Left lung (tissue), 14 donors: Measurements from ENCODE around the gene LMO2. TPM values are rescaled to one million over a fixed set of nuclear protein-coding genes. Genes with fewer than 3 reads are reported as not detected.

Experiments
- ATAC-seq: fragments of 200-7000 bp; cut with Tn5 transposase; one replicate; pipeline ENCODE4 v1.9.1; 2020; ENCODE audit warnings: moderate library complexity
- DNase-seq, 4 donors: peaks; one replicate each; pipeline ENCODE4 v3.0.0-alpha.2; 2013 to 2020
- H3K27ac ChIP-seq, 2 donors: fragments of 200-600 bp; sonication (generic) in 1 of 2; one replicate each; pipeline versions ENCODE4 v1.5.0 to v1.8.0; 2020 to 2021
- H3K27me3 ChIP-seq, 2 donors: fragments of 200-600 bp; sonication (generic) in 1 of 2; one replicate each; pipeline versions ENCODE4 v1.5.0 to v1.8.0; 2020 to 2021
- H3K36me3 ChIP-seq, 2 donors: fragments of 200-600 bp; sonication (generic) in 1 of 2; one replicate each; pipeline versions ENCODE4 v1.5.0 to v1.8.0; 2020 to 2021
- H3K4me1 ChIP-seq, 2 donors: fragments of 200-600 bp; one replicate each; pipeline ENCODE4 v1.8.0; 2021
- H3K4me3 ChIP-seq, 2 donors: fragments of 200-600 bp; sonication (generic) in 1 of 2; one replicate each; pipeline versions ENCODE4 v1.5.0 to v1.8.0; 2020 to 2021; ENCODE audit warnings: mild to moderate bottlenecking in 1 of 2
- H3K9me3 ChIP-seq, 2 donors: fragments of 200-600 bp; sonication (generic) in 1 of 2; one replicate each; pipeline versions ENCODE4 v1.5.0 to v1.8.0; 2020 to 2021
- CTCF ChIP-seq, 2 donors: fragments of 200-600 bp; sonication (generic) in 1 of 2; IDR thresholded peaks; one replicate each; pipeline versions ENCODE4 v1.5.0 to v1.8.0; 2021; ENCODE audit warnings: antibody characterized with exemption in 2 of 2
- intact Hi-C, 2 donors: fragments of 100-400 bp; cut with DNase I; formaldehyde crosslinking; loops; one replicate each; pipeline versions ENCODE4 v1.11.2 to v1.14.2; 2022
- long read RNA-seq, 12 donors: library from polyadenylated mRNA in 2 of 12; unstranded in 2 of 12; transcript quantifications; one replicate each; pipeline ENCODE4 v2.0.0 and lab custom pipeline, GENCODE V29; 2019 to 2026
- polyA plus RNA-seq, 6 donors: library from polyadenylated mRNA; unstranded; fragments of 120-200 nt; gene quantifications; one replicate each; pipeline ENCODE4 v1.2.1, GENCODE V29; 2013; ENCODE audit not compliant: insufficient read length in 6 of 6
- total RNA-seq, 2 donors: library from RNA; stranded (reverse); fragmentation: NEBNext Ultra II Directional; extraction: Animal tissue kit (Norgen Biotek cat#: 25700); gene quantifications; one replicate each; pipeline ENCODE4 v1.2.1, GENCODE V29; 2021
- donor health status: DM: no; HTN: yes; CAD: no.
- donor health status: DM: no; HTN: no; CAD: no.

The LMO2 gene
- 10 to 100 TPM; 27.8 to 42.0 TPM for total RNA-seq
- polyA plus RNA-seq = 10 to 100 TPM; 35.9 to 48.3 (median 43.8) TPM
- long read RNA-seq, donor 1, transcript LMO2-204 (2 exons, 1,550 nt) = minor isoform, 8 of 32 reads
- long read RNA-seq, donor 1, transcript LMO2-202 (3 exons, 1,687 nt) = major isoform, 17 of 32 reads
- long read RNA-seq, donor 1, partial matches to known transcripts = 0 of 32 reads
- long read RNA-seq, donor 1, other reads (novel, unspliced or antisense) = 7 of 32 reads
- long read RNA-seq, donor 2, transcript LMO2-202 (3 exons, 1,687 nt) = major isoform, 16 of 26 reads
- long read RNA-seq, donor 2, partial matches to known transcripts = 0 of 26 reads
- long read RNA-seq, donor 2, other reads (novel, unspliced or antisense) = 6 of 26 reads
- long read RNA-seq, donor 3, transcript LMO2-202 (3 exons, 1,687 nt) = major isoform, 13 of 33 reads
- long read RNA-seq, donor 3, partial matches to known transcripts = 12 of 33 reads
- long read RNA-seq, donor 3, other reads (novel, unspliced or antisense) = 7 of 33 reads
- long read RNA-seq, donor 4 = 0 reads
- long read RNA-seq, donor 5, transcript LMO2-202 (3 exons, 1,687 nt) = major isoform, 17 of 29 reads
- long read RNA-seq, donor 5, partial matches to known transcripts = 0 of 29 reads
- long read RNA-seq, donor 5, other reads (novel, unspliced or antisense) = 8 of 29 reads
- long read RNA-seq, donor 6, transcript LMO2-202 (3 exons, 1,687 nt) = major isoform, 13 of 37 reads
- long read RNA-seq, donor 6, partial matches to known transcripts = 22 of 37 reads
- long read RNA-seq, donor 6, other reads (novel, unspliced or antisense) = 0 of 37 reads
- long read RNA-seq, donor 7, transcript LMO2-202 (3 exons, 1,687 nt) = major isoform, 12 of 16 reads
- long read RNA-seq, donor 7, partial matches to known transcripts = 0 of 16 reads
- long read RNA-seq, donor 7, other reads (novel, unspliced or antisense) = 0 of 16 reads
- long read RNA-seq, donor 8, transcript LMO2-202 (3 exons, 1,687 nt) = major isoform, 18 of 25 reads
- long read RNA-seq, donor 8, partial matches to known transcripts = 0 of 25 reads
- long read RNA-seq, donor 8, other reads (novel, unspliced or antisense) = 6 of 25 reads
- long read RNA-seq, donor 9 = 0 reads
- long read RNA-seq, donor 10, partial matches to known transcripts = 0 of 5 reads
- long read RNA-seq, donor 10, other reads (novel, unspliced or antisense) = 3 of 5 reads
- long read RNA-seq, donor 11, transcript LMO2-202 (3 exons, 1,687 nt) = major isoform, 16 of 45 reads
- long read RNA-seq, donor 11, transcript LMO2-204 (2 exons, 1,550 nt) = minor isoform, 9 of 45 reads
- long read RNA-seq, donor 11, partial matches to known transcripts = 8 of 45 reads
- long read RNA-seq, donor 11, other reads (novel, unspliced or antisense) = 12 of 45 reads
- long read RNA-seq, donor 12, transcript LMO2-202 (3 exons, 1,687 nt) = major isoform, 13 of 23 reads
- long read RNA-seq, donor 12, partial matches to known transcripts = 0 of 23 reads
- long read RNA-seq, donor 12, other reads (novel, unspliced or antisense) = 8 of 23 reads

- Histone ChIP-seq H3K9me3 (no peaks in the 10 kb centered on the region), H3K27ac (peak within 1 kb of the TSS in 1 of 2 donors; percentile 92), H3K4me1 (peaks cover 0 to 61% of the 10 kb centered on the region in 2 donors), H3K36me3 (no peaks in the 10 kb centered on the region), H3K27me3 (no peaks in the 10 kb centered on the region), H3K4me3 (peak within 1 kb of the TSS in 1 of 2 donors; percentile 7)
- no peak for TF ChIP-seq CTCF (IDR thresholded peaks at IDR 0.05)
- ATAC-seq = peak; percentile 6
- intact Hi-C loops = no loop called here
- DNase-seq = no peak
Observed at GRCh38 chr11:33891714-33892327, at the start of gene LMO2. TSS of gene LMO2 (minus strand) at chr11:33892076. CDS start at chr11:33869716, 22,360 bp downstream.

- H3K36me3 ChIP-seq = no peaks in the 10 kb centered on the region
- intact Hi-C loops = no loop called here
- no peak for DNase-seq
- H3K4me1 ChIP-seq = peaks cover 5 to 48% of the 10 kb centered on the region in 2 donors
- H3K4me3 ChIP-seq = no peak overlapping the region
- H3K27ac ChIP-seq = no peak overlapping the region
- no peak for ATAC-seq
- H3K27me3 ChIP-seq = no peaks in the 10 kb centered on the region
- no peaks in the 10 kb centered on the region for H3K9me3 ChIP-seq
- no peak for TF ChIP-seq CTCF (IDR thresholded peaks at IDR 0.05)
Observed at GRCh38 chr11:33940538-33940815, 48.6 kb upstream of the LMO2 start.

- Histone ChIP-seq H3K9me3 (peaks cover 0 to under 1% of the 10 kb centered on the region in 2 donors), H3K36me3 (no peaks in the 10 kb centered on the region), H3K27me3 (no peaks in the 10 kb centered on the region), H3K27ac (peak overlapping the region; percentile 13 to 16), H3K4me3 (no peak overlapping the region), H3K4me1 (peaks cover 5 to 59% of the 10 kb centered on the region in 2 donors)
- ATAC-seq (peak; percentile 69), DNase-seq (peak in 2 of 4 donors; percentile 42 to 46)
- TF ChIP-seq CTCF (IDR thresholded peaks at IDR 0.05) = no peak
- intact Hi-C loops = no loop called here
Observed at GRCh38 chr11:33936725-33937604, 45.1 kb upstream of the LMO2 start.
